IMR-90 (cell line): ENCODE results near the gene ILF3. TPM values are rescaled to one million over a fixed set of nuclear protein-coding genes. Genes with fewer than 3 reads are reported as not detected.

Source experiments
- ATAC-seq: fragments of 200-7000 bp; cut with Tn5 transposase; 2 replicates; pipeline ENCODE4 v1.9.1; 2020; ENCODE audit warnings: low read depth, mild to moderate bottlenecking, moderate library complexity
- BruUV-seq: library from RNA; stranded (reverse); fragments of 400-500 nt; replicated peaks from 2 replicates; lab custom pipeline; 2021; lab: Mats Ljungman, UMichigan
- CTCF ChIA-PET: fragments of 300-600 bp; formaldehyde crosslinking; extraction: SDS; loops from one replicate; lab custom pipeline; 2021; ENCODE audit warnings: antibody characterized with exemption; lab: Yijun Ruan, JAX
- POLR2A ChIA-PET: fragments of 300-600 bp; sonication (Branson Sonifier 250); formaldehyde crosslinking; loops from one replicate; lab custom pipeline; 2022; ENCODE audit warnings: antibody characterized with exemption; ENCODE audit not compliant: unreplicated experiment; lab: Charles Lee
- DNase-seq: peaks from one replicate; pipeline ENCODE4 v3.0.0; 2013
- H2AFZ ChIP-seq: replicated peaks from 2 replicates; pipeline ENCODE3; 2013; ENCODE audit warnings: low read length, mild to moderate bottlenecking; ENCODE audit not compliant: poor library complexity
- H2AK5ac ChIP-seq: 2 replicates; pipeline ENCODE4 v1.6.1; 2013; ENCODE audit warnings: low read depth, low read length, inconsistent platforms
- H2AK9ac ChIP-seq: replicated peaks from 2 replicates; pipeline ENCODE3; 2013; ENCODE audit warnings: mild to moderate bottlenecking, low read depth, low read length, moderate library complexity; ENCODE audit not compliant: poor library complexity
- H2BK120ac ChIP-seq: 2 replicates; pipeline ENCODE4 v1.6.1; 2013; ENCODE audit warnings: low read depth, low read length, inconsistent platforms
- H2BK15ac ChIP-seq: 3 replicates; pipeline ENCODE4 v1.6.1; 2013; ENCODE audit warnings: low read depth, low read length, inconsistent platforms
- H2BK20ac ChIP-seq: 2 replicates; pipeline ENCODE4 v1.6.1; 2013; ENCODE audit warnings: low read depth, mild to moderate bottlenecking, inconsistent platforms, low read length, moderate library complexity
- H2BK5ac ChIP-seq: 2 replicates; pipeline ENCODE4 v1.6.1; 2013; ENCODE audit warnings: mild to moderate bottlenecking, low read depth, low read length, inconsistent platforms; ENCODE audit not compliant: poor library complexity, severe bottlenecking
- H3K14ac ChIP-seq: replicated peaks from 2 replicates; pipeline ENCODE4 v1.6.1; 2013; ENCODE audit warnings: low read depth, low read length, inconsistent platforms
- H3K18ac ChIP-seq: 2 replicates; pipeline ENCODE4 v1.6.1; 2013; ENCODE audit warnings: low read depth, low read length, control low read depth
- H3K23ac ChIP-seq: 2 replicates; pipeline ENCODE4 v1.6.1; 2013; ENCODE audit warnings: low read depth, low read length, inconsistent platforms
- H3K27ac ChIP-seq: 2 replicates; pipeline ENCODE4 v1.5.1; 2013; ENCODE audit warnings: mild to moderate bottlenecking, control low read depth, low read length; ENCODE audit not compliant: insufficient read depth
- H3K27me3 ChIP-seq: 2 replicates; pipeline ENCODE4 v1.6.1; 2013; ENCODE audit warnings: low read length; ENCODE audit not compliant: control insufficient read depth, insufficient read depth
- H3K36me3 ChIP-seq: 2 replicates; pipeline ENCODE4 v1.6.1; 2013; ENCODE audit warnings: low read length, mixed read lengths; ENCODE audit not compliant: control insufficient read depth, insufficient read depth
- H3K4ac ChIP-seq: 2 replicates; pipeline ENCODE4 v1.6.1; 2013; ENCODE audit warnings: low read depth, low read length, inconsistent platforms
- H3K4me1 ChIP-seq: 2 replicates; pipeline ENCODE4 v1.6.1; 2013; ENCODE audit warnings: low read length, mixed read lengths; ENCODE audit not compliant: control insufficient read depth, insufficient read depth
- H3K4me2 ChIP-seq: 2 replicates; pipeline ENCODE4 v1.6.1; 2013; ENCODE audit warnings: low read depth, mild to moderate bottlenecking, control low read depth, low read length, moderate library complexity
- H3K4me3 ChIP-seq: 2 replicates; pipeline ENCODE4 v1.5.1; 2013; ENCODE audit warnings: low read depth, mild to moderate bottlenecking, control low read depth, low read length, moderate library complexity; ENCODE audit not compliant: insufficient read depth
- H3K56ac ChIP-seq: 2 replicates; pipeline ENCODE4 v1.6.1; 2013; ENCODE audit warnings: low read length, inconsistent platforms; ENCODE audit not compliant: insufficient read depth; ENCODE audit errors: extremely low read depth
- H3K79me1 ChIP-seq, 2 experiments: 2 replicates each; pipeline ENCODE4 v1.6.1; 2013; ENCODE audit warnings: low read length in 2 of 2, inconsistent platforms in 1 of 2, low read depth in 1 of 2
- H3K9ac ChIP-seq: 2 replicates; pipeline ENCODE4 v1.6.1; 2013; ENCODE audit warnings: low read depth, low read length, control low read depth
- H3K9me1 ChIP-seq: 2 replicates; pipeline ENCODE4 v1.6.1; 2013; ENCODE audit warnings: low read length, inconsistent platforms; ENCODE audit not compliant: insufficient read depth
- H3K9me3 ChIP-seq: 2 replicates; pipeline ENCODE4 v1.6.1; 2013; ENCODE audit warnings: low read length; ENCODE audit not compliant: control insufficient read depth, insufficient read depth
- H4K20me1 ChIP-seq: 2 replicates; pipeline ENCODE4 v1.6.1; 2013; ENCODE audit warnings: low read length, inconsistent platforms; ENCODE audit not compliant: insufficient read depth
- H4K5ac ChIP-seq: 2 replicates; pipeline ENCODE4 v1.6.1; 2013; ENCODE audit warnings: mild to moderate bottlenecking, low read depth, low read length, control low read depth
- H4K8ac ChIP-seq, 2 experiments: 2 replicates each; pipeline ENCODE4 v1.6.1; 2013; ENCODE audit warnings: low read depth in 2 of 2, low read length in 2 of 2, control low read depth in 1 of 2, inconsistent platforms in 1 of 2
- H4K91ac ChIP-seq: 2 replicates; pipeline ENCODE4 v1.6.1; 2013; ENCODE audit warnings: low read depth, low read length, inconsistent platforms; ENCODE audit not compliant: insufficient read depth
- BHLHE40 ChIP-seq: fragments of 150-350 bp; IDR thresholded peaks from 2 replicates; pipeline ENCODE4 v1.6.1; 2016; ENCODE audit warnings: mild to moderate bottlenecking, low read depth, low read length
- CEBPB ChIP-seq: IDR thresholded peaks from 2 replicates; pipeline ENCODE4 v1.6.1; 2012; ENCODE audit warnings: low read depth, low read length, improper control_type of control experiment
- CHD1 ChIP-seq: IDR thresholded peaks from 2 replicates; pipeline ENCODE4 v1.6.1; 2012; ENCODE audit warnings: low read depth, low read length, improper control_type of control experiment
- CTCF ChIP-seq: conservative IDR thresholded peaks from 2 replicates; pipeline ENCODE4 v1.5.1; 2012; ENCODE audit warnings: mild to moderate bottlenecking, low read depth, low read length, improper control_type of control experiment
- ELK1 ChIP-seq: fragments of 150-350 bp; IDR thresholded peaks from 2 replicates; pipeline ENCODE4 v1.6.1; 2016; ENCODE audit warnings: low read depth, mild to moderate bottlenecking, low read length, moderate library complexity, borderline replicate concordance
- FOS ChIP-seq: fragments of 150-350 bp; IDR thresholded peaks from 2 replicates; pipeline ENCODE4 v1.6.1; 2016; ENCODE audit warnings: low read depth, low read length
- MAFK ChIP-seq: IDR thresholded peaks from 2 replicates; pipeline ENCODE4 v1.6.1; 2012; ENCODE audit warnings: low read depth, low read length, improper control_type of control experiment
- MAZ ChIP-seq: IDR thresholded peaks from 2 replicates; pipeline ENCODE4 v1.6.1; 2012; ENCODE audit warnings: low read depth, mild to moderate bottlenecking, low read length, improper control_type of control experiment, moderate library complexity, borderline replicate concordance
- MXI1 ChIP-seq: IDR thresholded peaks from 2 replicates; pipeline ENCODE4 v1.6.1; 2012; ENCODE audit warnings: low read depth, mild to moderate bottlenecking, low read length, moderate library complexity, borderline replicate concordance
- NFE2L2 ChIP-seq: fragments of 150-350 bp; IDR thresholded peaks from 2 replicates; pipeline ENCODE4 v1.6.1; 2016; ENCODE audit warnings: low read depth, mild to moderate bottlenecking, low read length
- POLR2A ChIP-seq: IDR thresholded peaks from 2 replicates; pipeline ENCODE4 v1.6.1; 2012; ENCODE audit warnings: mild to moderate bottlenecking, low read depth, low read length
- RAD21 ChIP-seq: IDR thresholded peaks from 2 replicates; pipeline ENCODE4 v1.6.1; 2012; ENCODE audit warnings: low read length, improper control_type of control experiment
- RCOR1 ChIP-seq: IDR thresholded peaks from 2 replicates; pipeline ENCODE4 v1.6.1; 2012; ENCODE audit warnings: mild to moderate bottlenecking, low read length, improper control_type of control experiment; ENCODE audit not compliant: insufficient replicate concordance
- RFX5 ChIP-seq: IDR thresholded peaks from 2 replicates; pipeline ENCODE4 v1.8.0; 2012; ENCODE audit warnings: low read depth, mild to moderate bottlenecking, low read length, moderate library complexity
- SMC3 ChIP-seq: fragments of 150-350 bp; IDR thresholded peaks from 2 replicates; pipeline ENCODE4 v1.6.1; 2016; ENCODE audit warnings: low read depth, mild to moderate bottlenecking, antibody characterized with exemption, low read length, moderate library complexity
- USF2 ChIP-seq: fragments of 150-350 bp; IDR thresholded peaks from 2 replicates; pipeline ENCODE4 v1.6.1; 2017; ENCODE audit warnings: mild to moderate bottlenecking, antibody characterized with exemption, low read length, low read depth
- WGBS, 2 experiments: methylation state at CpG; one replicate each; pipeline versions ENCODE4 v1.1.5 to v1.1.7; 2013; ENCODE audit warnings: missing lambda C conversion rate in 2 of 2; ENCODE audit not compliant: insufficient read length in 1 of 2; ENCODE audit errors: extremely low coverage in 2 of 2; 5-methylcytosine and 5-hydroxymethylcytosine counted together
- dilution Hi-C: fragments of 300-500 bp; cut with HindIII; formaldehyde crosslinking; loops from one replicate; pipeline ENCODE4 v1.14.3; 2018; ENCODE audit warnings: low sequenced_read_pairs; ENCODE audit not compliant: unreplicated experiment
- in situ Hi-C: fragments of 300-500 bp; cut with MboI; formaldehyde crosslinking; loops from 3 replicates; pipeline ENCODE4 v1.14.3; 2019; ENCODE audit warnings: low sequenced_read_pairs, inconsistent platforms, mixed read lengths
- intact Hi-C: fragments of 100-400 bp; cut with micrococcal nuclease; formaldehyde crosslinking; loops from 2 replicates; pipeline ENCODE4 v1.10.0; 2022
- polyA plus RNA-seq, 3 experiments: library from polyadenylated mRNA; depleted of rRNA; stranded (reverse); fragments of >200 nt; gene quantifications; 2 replicates each; pipeline ENCODE4 v1.2.3, GENCODE V29; 2012; ENCODE audit warnings: low replicate concordance in 1 of 3
- total RNA-seq: library from RNA; depleted of rRNA; stranded (reverse); fragments of >200 nt; gene quantifications from 2 replicates; pipeline ENCODE4 v1.2.3, GENCODE V29; 2012

ILF3 gene
- total and polyA plus RNA-seq, 2 of the 4 experiments (the other 2 are of a cell fraction), result 120 to 166 TPM

- dilution Hi-C loops (no loop called here), in situ Hi-C loops (no loop called here), intact Hi-C loops (no loop called here)
- H4K8ac ChIP-seq, result peak overlapping the region; percentile 56 to 71; a peak in 2 of 4 replicates
- H2BK120ac ChIP-seq, result no peak overlapping the region
- peak overlapping the region; percentile 25; the same call in 1 of the 2 replicates for H3K14ac ChIP-seq
- H4K20me1 ChIP-seq, result no peaks in the 10 kb centered on the region; the same call in none of the 2 replicates
- no TSS peak for BruUV-seq
- DNase-seq, result no peak
- H3K4me3 ChIP-seq, result peak overlapping the region; percentile 53
- peak overlapping the region; percentile 20; the same call in 1 of the 2 replicates for H2AK5ac ChIP-seq
- no peak overlapping the region for H3K18ac ChIP-seq
- H3K79me1 ChIP-seq, result peaks cover 31 to 57% of the 10 kb centered on the region in 2 experiments
- no peak; the same call in 1 of the 2 replicates for ATAC-seq
- H3K56ac ChIP-seq, result peak overlapping the region; percentile 17; the same call in 1 of the 2 replicates
- H3K9me1 ChIP-seq, result peaks cover 16% of the 10 kb centered on the region; the same call in 1 of the 2 replicates
- H3K4ac ChIP-seq, result peak overlapping the region; percentile 56
- peak overlapping the region; percentile 16 for H2BK5ac ChIP-seq
- peak overlapping the region; percentile 59; the same call in 1 of the 2 replicates for H3K9ac ChIP-seq
- WGBS, 2 experiments, result 17% methylated on average over 6 of the region's 10 CpGs; no CpG with 5 or more reads in 1 of the 2 experiments
- H2AFZ ChIP-seq, result peak overlapping the region; percentile 93
- H3K36me3 ChIP-seq, result peaks cover 17% of the 10 kb centered on the region
- peaks cover 8% of the 10 kb centered on the region for H3K4me1 ChIP-seq
- ChIA-PET CTCF (interaction anchor here (0.6 kb wide), 1 partner anchor 74 kb away, joined by 9 read pairs; no protein-coding TSS in a partner anchor), POLR2A (no interaction called here)
- H3K4me2 ChIP-seq, result peak overlapping the region; percentile 62
- H4K5ac ChIP-seq, result no peak overlapping the region
- H3K9me3 ChIP-seq, result no peaks in the 10 kb centered on the region
- H4K91ac ChIP-seq, result peak overlapping the region; percentile 57
- peak overlapping the region; percentile 94 for H2AK9ac ChIP-seq
- H3K27me3 ChIP-seq, result no peaks in the 10 kb centered on the region
- no peak for TF ChIP-seq RAD21
- TF ChIP-seq CEBPB, result no peak
- TF ChIP-seq SMC3, result no peak
- no peak for TF ChIP-seq CHD1
- TF ChIP-seq FOS, result no peak
- TF ChIP-seq MAFK, result no peak
- TF ChIP-seq BHLHE40, result no peak
- no peak for TF ChIP-seq CTCF
- TF ChIP-seq MXI1, result no peak
- no peak for TF ChIP-seq RFX5
- TF ChIP-seq MAZ, result no peak
- TF ChIP-seq RCOR1, result no peak
- TF ChIP-seq POLR2A, result no peak
- no peak for TF ChIP-seq USF2
- no peak for TF ChIP-seq ELK1
- TF ChIP-seq NFE2L2, result no peak
- peak overlapping the region; percentile 45; the same call in 1 of the 2 replicates for H3K23ac ChIP-seq
- H2BK15ac ChIP-seq, result no peak overlapping the region
- peak overlapping the region; percentile 27; the same call in 1 of the 2 replicates for H3K27ac ChIP-seq
- no peak overlapping the region for H2BK20ac ChIP-seq
Measured at GRCh38 chr19:10625762-10626138, 28.4 kb upstream of the ILF3 start.
